NAMALWA (cell line): ENCODE data around the gene AHSP.
"Not testable (repeated sequence)": the region's sequence is repeated elsewhere in the genome, so short reads cannot be mapped to it uniquely, and the experiment has no call there.

Experiments used
- DNase-seq: peaks from one replicate; pipeline ENCODE4 v3.0.0-alpha.2; 2015; ENCODE audit warnings: low spot score

The AHSP gene

DNA sequence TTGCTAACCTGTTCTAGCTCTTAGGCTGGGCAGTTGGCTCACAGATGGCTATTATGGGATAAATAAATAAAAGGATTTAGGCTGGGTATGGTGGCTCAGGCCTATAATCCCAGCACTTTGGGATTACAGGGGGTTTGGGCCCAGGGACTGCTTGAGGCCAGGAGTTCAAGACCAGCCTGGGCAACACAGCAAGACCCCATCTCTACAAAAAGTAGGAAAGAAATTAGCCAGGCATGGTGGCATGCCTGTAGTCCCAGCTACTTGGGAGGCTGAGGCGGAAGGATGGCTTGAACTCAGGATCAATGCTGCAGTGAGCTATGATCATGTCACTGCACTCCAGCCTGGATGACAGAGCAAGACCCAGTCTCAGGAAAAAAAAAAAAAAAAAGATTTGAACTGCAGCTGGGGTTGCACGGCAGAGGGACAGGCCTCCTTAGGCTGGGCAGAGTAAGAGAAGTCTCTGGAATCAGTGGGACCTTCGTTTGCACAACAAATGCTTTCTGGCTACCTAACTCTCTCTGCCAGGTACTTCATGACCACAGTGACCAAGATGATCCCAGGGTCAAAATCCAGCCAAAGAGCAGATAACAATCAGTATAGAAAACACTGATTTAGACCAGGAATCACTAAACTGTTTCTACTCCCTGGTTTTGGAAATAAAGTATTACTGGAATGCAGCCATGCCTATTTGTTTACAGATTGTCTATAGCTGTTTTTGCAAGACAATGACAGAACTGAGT, 26.3 kb upstream of the AHSP start:
- no peak for DNase-seq

GRCh38 chr16:31501966-31502348, 25.7 kb upstream of the AHSP start:
- no peak for DNase-seq

DNA sequence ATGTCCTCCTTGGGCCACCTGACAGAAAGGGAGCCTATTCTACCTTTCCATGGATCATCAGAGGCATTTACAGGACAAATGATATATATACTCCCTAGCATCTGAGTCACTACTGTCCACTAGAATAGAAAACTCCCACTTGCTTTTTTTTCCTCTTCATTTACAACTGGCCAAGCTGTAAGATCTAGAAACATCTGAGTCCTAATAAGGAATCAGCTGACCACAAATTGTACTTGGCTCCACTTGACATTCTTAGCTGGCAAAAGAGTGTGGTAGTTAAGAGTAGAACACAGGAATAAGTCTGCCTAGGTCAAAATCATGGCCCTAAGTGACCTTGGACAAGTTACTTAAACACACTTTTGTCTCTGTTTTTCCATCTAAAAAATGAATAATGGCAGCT, 24.7 kb upstream of the AHSP start:
- DNase-seq: no peak

DNA sequence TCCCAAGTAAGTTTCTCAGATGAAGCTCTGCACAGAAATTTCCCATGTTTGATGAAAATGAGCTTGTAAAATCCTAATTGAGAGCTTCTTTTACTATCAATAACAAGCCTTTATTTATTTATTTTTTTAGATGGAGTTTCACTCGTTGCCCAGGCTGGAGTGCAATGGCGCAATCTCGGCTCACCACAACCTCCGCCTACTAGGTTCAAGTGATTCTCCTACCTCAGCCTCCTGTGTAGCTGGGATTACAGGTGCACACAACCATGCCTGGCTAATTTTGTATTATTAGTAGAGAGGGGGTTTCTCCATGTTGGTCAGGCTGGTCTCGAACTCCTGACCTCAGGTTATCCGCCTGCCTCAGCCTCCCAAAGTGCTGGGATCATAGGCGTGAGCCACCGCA, 24.1 kb upstream of the AHSP start:
- DNase-seq: not testable (repeated sequence)

- no peak for DNase-seq
These were observed 23.5 kb upstream of the AHSP start for GRCh38 chr16:31504159-31504558.

- DNase-seq: no peak
These were observed 22.2 kb upstream of the AHSP start for GRCh38 chr16:31505483-31505882.

DNA sequence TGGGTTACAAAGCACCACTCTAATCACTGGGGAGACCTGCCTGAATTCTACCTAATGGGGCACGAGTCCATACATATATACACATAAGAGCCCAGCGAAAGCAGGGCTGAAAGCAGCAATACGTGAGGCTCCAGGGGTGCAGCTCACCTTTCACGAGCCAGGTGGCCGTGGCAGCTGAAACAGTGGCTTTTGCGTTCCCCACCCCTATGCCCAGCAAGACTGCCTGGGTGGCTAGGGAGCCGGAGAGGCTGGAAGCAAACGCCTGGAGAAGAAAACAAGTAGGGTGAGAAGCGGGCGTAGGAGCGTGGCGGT, 20.1 kb upstream of the AHSP start:
- DNase-seq: peak; percentile 37

GRCh38 chr16:31507929-31508705, 19.6 kb upstream of the AHSP start, which contains the start of gene RUSF1:
Gene RUSF1 (minus strand): TSS chr16:31508391. CDS start chr16:31508373, 18 bp downstream.
- DNase-seq: peak; percentile 75

- DNase-seq: no peak
These were observed 18.9 kb upstream of the AHSP start for GRCh38 chr16:31508706-31509195.

DNA sequence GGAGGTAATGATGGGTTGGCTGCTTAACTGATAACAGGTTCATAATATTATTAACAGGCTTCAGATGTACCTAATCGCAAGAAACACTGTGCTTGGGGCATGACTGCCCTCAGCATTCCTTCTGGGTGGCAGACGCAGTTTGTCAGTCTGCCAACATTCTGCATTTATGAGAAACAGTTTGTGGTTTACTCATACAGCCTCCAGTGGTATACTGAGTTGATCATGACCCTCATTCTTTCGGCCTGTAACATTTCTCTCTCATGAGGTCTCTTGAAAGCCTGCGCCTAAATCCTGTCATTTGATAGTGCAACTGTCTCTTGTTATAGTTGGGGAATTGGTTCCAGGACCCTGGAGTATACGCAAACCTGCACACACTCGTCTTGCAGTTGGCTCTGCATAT, 14.6 kb upstream of the AHSP start:
- DNase-seq: no peak

DNA sequence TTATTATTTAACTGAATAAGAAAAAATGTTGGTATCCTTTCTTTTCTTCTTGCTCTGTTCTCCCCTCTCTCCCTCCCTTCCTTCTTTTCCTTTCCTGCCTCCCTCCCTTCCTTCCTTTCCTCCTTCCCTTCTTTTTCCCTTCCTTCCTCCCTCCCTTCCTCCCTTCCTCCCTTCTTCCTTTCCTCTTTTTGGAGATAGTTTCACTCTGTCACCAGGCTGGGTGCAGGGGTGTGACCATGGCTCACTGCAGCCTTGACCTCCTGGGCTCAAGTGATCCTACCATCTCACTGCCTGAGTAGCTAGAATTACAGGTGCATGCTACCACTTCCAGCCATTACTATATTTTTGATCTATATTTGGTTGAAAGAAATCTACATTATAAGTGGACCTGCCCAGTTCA, 13.8 kb upstream of the AHSP start:
- DNase-seq: no peak

DNA sequence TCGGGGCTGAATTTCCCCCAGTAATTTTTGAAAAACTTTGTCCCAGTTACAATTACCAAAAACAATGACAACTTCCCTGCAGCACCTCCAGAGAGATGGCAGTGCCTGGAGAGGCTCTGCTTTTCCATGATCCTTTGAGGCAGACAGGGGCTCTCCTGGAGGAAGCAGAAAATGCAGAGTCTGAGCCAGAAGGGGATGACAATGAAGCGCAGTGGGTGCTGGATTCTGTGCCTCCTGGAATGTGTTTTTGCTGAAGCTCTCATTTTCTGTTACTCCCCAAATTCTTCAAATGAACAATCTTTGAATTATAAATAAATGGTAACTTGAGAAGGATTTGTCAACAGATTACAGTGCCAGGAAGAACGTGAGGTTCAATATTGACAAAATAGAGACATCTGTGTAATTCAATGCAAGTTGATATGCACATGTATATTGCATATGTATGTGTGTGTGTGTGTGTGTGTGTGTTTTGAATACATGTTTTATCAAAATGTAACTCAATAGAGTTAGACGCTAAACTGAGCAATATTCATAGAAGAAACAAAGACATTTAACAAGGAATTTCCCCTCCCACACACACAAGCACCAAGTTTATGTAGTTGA, 9.8 kb upstream of the AHSP start:
- DNase-seq: no peak

GRCh38 chr16:31519759-31520431, 7.8 kb upstream of the AHSP start:
- DNase-seq: no peak

GRCh38 chr16:31521368-31521767, 6.3 kb upstream of the AHSP start:
- DNase-seq: no peak

DNA sequence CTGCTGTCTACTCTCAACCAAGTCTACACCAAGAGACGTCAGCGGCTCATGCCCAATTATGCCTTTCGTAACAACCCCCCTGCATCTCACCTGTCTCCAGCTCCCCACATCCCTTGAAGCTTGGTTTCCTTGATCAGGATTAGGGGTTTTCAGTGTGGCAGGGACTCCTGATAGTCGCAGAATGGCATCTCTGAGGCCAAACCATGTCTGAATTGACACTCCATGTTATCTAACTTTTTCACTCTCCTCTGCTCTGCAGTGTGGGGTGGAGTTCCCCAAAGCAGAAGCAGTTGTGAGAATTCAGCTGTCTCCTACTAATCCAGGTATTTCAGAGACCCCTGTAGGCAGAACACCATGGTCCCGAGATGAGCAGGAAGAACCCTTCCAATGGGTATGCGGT, 5.6 kb upstream of the AHSP start:
- no peak for DNase-seq

- DNase-seq: not testable (repeated sequence)
These were observed 3.9 kb upstream of the AHSP start for GRCh38 chr16:31523768-31524167.

DNA sequence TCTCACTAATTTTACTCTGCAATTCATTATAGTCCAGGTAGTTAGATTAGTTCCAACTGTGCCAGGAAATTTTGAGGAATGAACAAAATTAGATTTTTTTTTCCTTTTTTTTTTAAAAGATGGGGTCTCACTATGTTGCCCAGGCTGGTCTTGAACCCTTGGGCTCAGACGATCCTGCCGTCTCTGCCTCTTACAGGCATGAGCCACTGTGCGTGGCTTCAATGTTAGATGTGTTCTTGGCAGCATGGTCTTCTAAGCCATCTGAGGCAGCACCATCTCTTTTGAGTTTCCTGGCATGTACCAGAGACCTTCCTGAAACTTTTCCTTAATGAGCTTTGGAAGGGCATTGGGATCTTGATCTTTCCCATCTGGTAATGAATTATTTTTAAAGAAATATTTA, 2.6 kb upstream of the AHSP start:
- DNase-seq: no peak

- no peak for DNase-seq
These were observed 915 bp downstream of the AHSP start for GRCh38 chr16:31528523-31529107.

DNA sequence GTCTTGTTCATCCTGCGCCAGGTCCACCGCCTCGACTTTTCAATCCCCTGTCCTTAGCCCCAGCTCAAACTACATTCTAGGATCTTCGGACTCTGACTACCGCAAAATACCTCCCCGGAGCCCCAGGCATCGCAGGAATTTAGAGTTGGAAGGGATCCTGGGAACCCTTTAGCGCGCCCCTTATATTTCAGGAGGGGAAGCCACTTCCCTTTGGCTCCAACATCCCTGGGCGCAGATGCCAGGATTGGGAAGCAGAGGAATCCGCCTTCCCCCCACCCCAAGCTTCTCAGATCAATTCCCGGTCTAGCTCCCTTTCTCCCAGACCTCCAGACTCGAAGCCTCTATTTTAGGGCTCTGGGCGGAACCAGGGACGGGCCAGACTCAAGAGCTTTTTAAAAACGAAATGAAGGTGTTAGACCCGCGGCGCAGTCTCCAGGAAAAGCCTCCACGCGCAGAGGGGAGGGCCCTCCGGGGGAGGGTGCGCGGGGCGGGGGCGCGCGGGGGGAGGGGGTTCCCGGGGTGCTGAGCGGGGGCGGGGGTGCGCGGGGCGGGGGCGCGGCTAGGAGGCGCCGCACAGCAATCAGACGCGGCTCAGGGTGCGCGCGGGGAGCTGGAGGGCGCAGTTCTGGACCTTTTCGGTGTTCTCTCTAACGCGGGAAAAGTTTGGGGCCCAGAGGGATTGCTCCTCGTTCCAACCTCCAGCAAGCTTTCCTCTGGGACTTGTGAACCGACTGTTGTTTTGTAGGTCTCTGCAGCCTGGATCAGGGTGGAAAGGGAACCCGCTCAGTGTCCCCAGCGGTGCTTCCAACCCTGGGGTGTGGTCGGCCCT, 1.6 kb downstream of the AHSP start:
- DNase-seq: no peak

GRCh38 chr16:31529937-31530312, 2.2 kb downstream of the AHSP start:
- no peak for DNase-seq

DNA sequence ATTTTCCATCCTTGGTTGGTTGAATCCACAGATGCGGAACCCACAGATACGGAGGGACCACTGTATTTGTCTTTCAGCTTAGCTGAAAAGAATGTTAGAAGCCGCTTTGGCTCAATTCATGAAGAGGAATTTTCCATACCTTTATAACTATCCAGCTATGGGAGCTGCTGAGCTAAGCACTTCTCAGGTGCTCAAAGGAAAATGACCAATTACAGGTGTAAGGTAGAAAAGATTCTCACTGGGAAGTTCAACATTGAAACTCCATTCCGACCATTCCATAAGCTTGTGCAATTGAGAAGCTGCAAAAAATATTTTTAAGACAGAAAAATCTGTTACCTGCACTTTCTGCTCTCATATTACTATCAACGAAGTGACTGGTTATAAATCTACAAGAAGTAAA, 2.7 kb downstream of the AHSP start:
- DNase-seq: no peak
